RWPE2 (cell line): Measurements from ENCODE around the gene GAB2.

Experiments
- ATAC-seq: fragments of 200-7000 bp; cut with Tn5 transposase; 3 replicates; pipeline ENCODE4 v1.9.1; 2021; ENCODE audit warnings: low read depth
- DNase-seq: peaks from one replicate; pipeline ENCODE4 v3.0.0-alpha.2; 2020; ENCODE audit warnings: low spot score
- H3K27ac ChIP-seq: fragments of 450-650 bp; 2 replicates; pipeline ENCODE4 v1.5.1; 2017; ENCODE audit warnings: mild to moderate bottlenecking; ENCODE audit not compliant: poor library complexity, severe bottlenecking
- H3K27me3 ChIP-seq: fragments of 250-450 bp; sonication (Bioruptor Pico); 2 replicates; pipeline ENCODE4 v1.5.1; 2021; ENCODE audit warnings: mild to moderate bottlenecking, moderate library complexity; ENCODE audit not compliant: insufficient read depth, poor library complexity, severe bottlenecking
- H3K36me3 ChIP-seq: fragments of 250-450 bp; sonication (Bioruptor Pico); 2 replicates; pipeline ENCODE4 v1.5.1; 2020; ENCODE audit warnings: low read depth, mild to moderate bottlenecking, moderate library complexity
- H3K4me1 ChIP-seq: fragments of 250-450 bp; sonication (Bioruptor Pico); 2 replicates; pipeline ENCODE4 v1.5.1; 2021; ENCODE audit warnings: mild to moderate bottlenecking, moderate library complexity; ENCODE audit not compliant: insufficient read depth, poor library complexity, severe bottlenecking
- H3K4me3 ChIP-seq: fragments of 250-450 bp; sonication (Bioruptor Pico); 2 replicates; pipeline ENCODE4 v1.5.1; 2021; ENCODE audit warnings: mild to moderate bottlenecking, moderate library complexity; ENCODE audit not compliant: severe bottlenecking
- H3K9me3 ChIP-seq: fragments of 250-450 bp; sonication (Bioruptor Pico); 2 replicates; pipeline ENCODE4 v1.5.1; 2021; ENCODE audit warnings: mild to moderate bottlenecking, moderate library complexity; ENCODE audit not compliant: severe bottlenecking
- TF ChIP-seq, protein P1 (sequence below): fragments of 450-650 bp; IDR thresholded peaks from one replicate; pipeline ENCODE4 v1.5.1; 2017; ENCODE audit warnings: mild to moderate bottlenecking, moderate library complexity; ENCODE audit not compliant: poor library complexity, severe bottlenecking

Gene GAB2

DNA sequence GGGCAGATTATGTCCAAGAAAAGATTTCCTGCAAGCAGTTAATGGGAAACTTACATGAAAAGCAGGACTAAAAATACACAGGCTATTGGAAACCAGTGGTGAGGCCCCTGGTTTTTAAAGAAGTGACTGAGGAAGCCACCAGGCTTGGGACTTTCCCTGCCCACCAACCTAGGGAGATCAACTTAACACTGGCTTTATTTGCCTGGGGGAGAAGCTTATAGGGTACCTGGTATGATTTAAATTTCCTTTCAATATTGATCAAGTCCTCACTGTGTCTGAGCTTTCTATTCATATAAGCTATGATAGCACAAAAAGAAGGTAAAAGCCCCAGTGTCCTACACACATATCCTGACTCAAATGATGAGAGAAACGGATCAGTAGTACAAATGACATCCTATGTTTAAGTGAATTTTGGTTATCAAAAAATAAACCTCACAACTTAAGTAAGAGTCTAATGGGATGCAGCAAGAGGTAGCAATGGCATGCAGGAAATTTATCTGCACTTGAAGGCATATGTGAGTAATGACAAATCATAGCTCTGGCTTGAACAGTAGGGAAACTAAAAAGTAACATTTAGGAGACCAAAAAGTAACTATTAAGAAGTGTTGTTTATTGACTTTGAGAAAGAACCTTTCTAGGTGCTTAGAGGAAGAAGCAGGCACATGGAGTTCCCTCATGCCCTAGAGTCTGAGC, 85.3 kb downstream of the GAB2 start:
- ATAC-seq = no peak
- TF ChIP-seq, protein P1, sequence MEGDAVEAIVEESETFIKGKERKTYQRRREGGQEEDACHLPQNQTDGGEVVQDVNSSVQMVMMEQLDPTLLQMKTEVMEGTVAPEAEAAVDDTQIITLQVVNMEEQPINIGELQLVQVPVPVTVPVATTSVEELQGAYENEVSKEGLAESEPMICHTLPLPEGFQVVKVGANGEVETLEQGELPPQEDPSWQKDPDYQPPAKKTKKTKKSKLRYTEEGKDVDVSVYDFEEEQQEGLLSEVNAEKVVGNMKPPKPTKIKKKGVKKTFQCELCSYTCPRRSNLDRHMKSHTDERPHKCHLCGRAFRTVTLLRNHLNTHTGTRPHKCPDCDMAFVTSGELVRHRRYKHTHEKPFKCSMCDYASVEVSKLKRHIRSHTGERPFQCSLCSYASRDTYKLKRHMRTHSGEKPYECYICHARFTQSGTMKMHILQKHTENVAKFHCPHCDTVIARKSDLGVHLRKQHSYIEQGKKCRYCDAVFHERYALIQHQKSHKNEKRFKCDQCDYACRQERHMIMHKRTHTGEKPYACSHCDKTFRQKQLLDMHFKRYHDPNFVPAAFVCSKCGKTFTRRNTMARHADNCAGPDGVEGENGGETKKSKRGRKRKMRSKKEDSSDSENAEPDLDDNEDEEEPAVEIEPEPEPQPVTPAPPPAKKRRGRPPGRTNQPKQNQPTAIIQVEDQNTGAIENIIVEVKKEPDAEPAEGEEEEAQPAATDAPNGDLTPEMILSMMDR = no peak

GRCh38 chr11:78331711-78332110, 85.9 kb downstream of the GAB2 start:
- ATAC-seq = no peak

More for the DNA sequence above, 85.3 kb downstream of the GAB2 start:
- no peak overlapping the region for H3K4me3 ChIP-seq
- H3K27me3 ChIP-seq = no peaks in the 10 kb centered on the region
- DNase-seq = no peak
- H3K36me3 ChIP-seq = no peaks in the 10 kb centered on the region
- no peaks in the 10 kb centered on the region for H3K4me1 ChIP-seq
- no peak overlapping the region for H3K27ac ChIP-seq
- H3K9me3 ChIP-seq = no peaks in the 10 kb centered on the region

DNA sequence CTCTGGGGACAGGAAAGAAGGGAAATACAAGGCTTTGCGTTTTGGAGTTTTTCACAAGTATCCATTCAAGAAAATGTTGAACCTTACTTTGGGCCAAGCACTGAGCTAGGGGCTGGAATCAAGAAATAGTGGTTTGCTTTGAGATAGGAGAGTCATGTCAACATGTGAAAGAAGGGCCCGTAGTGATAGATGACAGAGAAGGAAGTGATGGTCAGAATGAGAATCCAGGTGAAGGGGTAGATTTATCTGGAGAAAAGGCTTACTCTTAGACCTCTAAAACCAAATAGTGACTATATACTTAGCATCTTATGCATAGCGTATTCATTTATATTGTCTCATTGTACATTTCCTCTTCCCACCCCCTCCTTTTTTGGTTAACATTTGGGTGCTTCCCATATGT, 87.3 kb downstream of the GAB2 start:
- ATAC-seq (no peak), DNase-seq (no peak)
- Histone ChIP-seq H3K4me3 (no peak overlapping the region), H3K4me1 (no peaks in the 10 kb centered on the region), H3K36me3 (no peaks in the 10 kb centered on the region), H3K27me3 (no peaks in the 10 kb centered on the region), H3K9me3 (no peaks in the 10 kb centered on the region), H3K27ac (no peak overlapping the region)
- TF ChIP-seq, protein P1 = no peak

More at GRCh38 chr11:78331711-78332110, 85.9 kb downstream of the GAB2 start:
- TF ChIP-seq, protein P1 = no peak
- H3K27me3 ChIP-seq = no peaks in the 10 kb centered on the region
- no peaks in the 10 kb centered on the region for H3K9me3 ChIP-seq
- no peak overlapping the region for H3K27ac ChIP-seq
- no peak overlapping the region for H3K4me3 ChIP-seq
- no peaks in the 10 kb centered on the region for H3K36me3 ChIP-seq
- DNase-seq = no peak
- no peaks in the 10 kb centered on the region for H3K4me1 ChIP-seq

- ATAC-seq = no peak
- H3K9me3 ChIP-seq = no peaks in the 10 kb centered on the region
- no peak overlapping the region for H3K4me3 ChIP-seq
- H3K36me3 ChIP-seq = no peaks in the 10 kb centered on the region
- DNase-seq = no peak
- TF ChIP-seq, protein P1 = no peak
- H3K27ac ChIP-seq = no peak overlapping the region
- no peaks in the 10 kb centered on the region for H3K4me1 ChIP-seq
- no peaks in the 10 kb centered on the region for H3K27me3 ChIP-seq
Observed at GRCh38 chr11:78327945-78328344, 89.7 kb downstream of the GAB2 start.

GRCh38 chr11:78325274-78325781, 92.3 kb downstream of the GAB2 start:
- no peak for ATAC-seq
- no peaks in the 10 kb centered on the region for H3K4me1 ChIP-seq

More at GRCh38 chr11:78325274-78325781, 92.3 kb downstream of the GAB2 start:
- Histone ChIP-seq H3K36me3 (no peaks in the 10 kb centered on the region), H3K27me3 (no peaks in the 10 kb centered on the region), H3K27ac (no peak overlapping the region), H3K4me3 (no peak overlapping the region), H3K9me3 (no peaks in the 10 kb centered on the region)
- DNase-seq = no peak
- TF ChIP-seq, protein P1 = no peak
